ENCODE data around the gene C1orf210.

The C1orf210 gene

GRCh38 chr1:43272161-43272560, 13.2 kb downstream of the C1orf210 start:
- DNase-seq: no peak

GRCh38 chr1:43271186-43272118, 13.9 kb downstream of the C1orf210 start:
- DNase-seq: no peak

GRCh38 chr1:43270421-43271095, 14.8 kb downstream of the C1orf210 start:
- peak in 1 of 2 donors; percentile 1 for DNase-seq

GRCh38 chr1:43269627-43270375, 15.6 kb downstream of the C1orf210 start, which contains the start of gene TMEM125:
Gene TMEM125, plus strand, starts transcription at chr1:43269983. Its CDS starts 2,740 bp downstream, at chr1:43272723.
- no peak for DNase-seq

- no peak for DNase-seq
Observed at GRCh38 chr1:43267818-43268425, 17.5 kb downstream of the C1orf210 start.

- DNase-seq: no peak
Observed at GRCh38 chr1:43267291-43267805, 18.0 kb downstream of the C1orf210 start.

- no peak for DNase-seq
Observed at GRCh38 chr1:43266881-43267280, 18.5 kb downstream of the C1orf210 start.

GRCh38 chr1:43265431-43265830, 19.9 kb downstream of the C1orf210 start:
- DNase-seq: no peak

GRCh38 chr1:43258370-43258769, 27.0 kb downstream of the C1orf210 start:
- no peak for DNase-seq

GRCh38 chr1:43256675-43257570, 28.5 kb downstream of the C1orf210 start:
- no peak for DNase-seq

- no peak for DNase-seq
Observed at GRCh38 chr1:43255438-43256210, 29.8 kb downstream of the C1orf210 start.

- no peak for DNase-seq
Observed at GRCh38 chr1:43253876-43254275, 31.5 kb downstream of the C1orf210 start.

- no peak for DNase-seq
Observed at GRCh38 chr1:43253173-43253572, 32.2 kb downstream of the C1orf210 start.

- DNase-seq: no peak
Observed at GRCh38 chr1:43252225-43252624, 33.2 kb downstream of the C1orf210 start.

- DNase-seq: no peak
Observed at GRCh38 chr1:43251024-43251423, 34.4 kb downstream of the C1orf210 start.

- DNase-seq: no peak
Observed at GRCh38 chr1:43250351-43250761, 35.0 kb downstream of the C1orf210 start.

GRCh38 chr1:43247256-43247921, 38.0 kb downstream of the C1orf210 start:
- DNase-seq: no peak

- DNase-seq: no peak
Observed at GRCh38 chr1:43246466-43247213, 38.7 kb downstream of the C1orf210 start.

GRCh38 chr1:43243299-43243698, 42.1 kb downstream of the C1orf210 start:
- DNase-seq: no peak

All from CD4-positive, alpha-beta T cell treated with Interferon alpha-2 for 1 hour (primary cell).